HG03135 (cell line): ENCODE measurements around the gene IAH1.
"Not testable (repeated sequence)": the region's sequence is repeated elsewhere in the genome, so short reads cannot be mapped to it uniquely, and the experiment has no call there.

Experiments
- ATAC-seq: cut with Tn5 transposase; IDR thresholded peaks from one replicate; pipeline ENCODE4 v1.9.1; 2021; ENCODE audit warnings: mild to moderate bottlenecking, moderate library complexity; ENCODE audit not compliant: unreplicated experiment

IAH1 gene

DNA sequence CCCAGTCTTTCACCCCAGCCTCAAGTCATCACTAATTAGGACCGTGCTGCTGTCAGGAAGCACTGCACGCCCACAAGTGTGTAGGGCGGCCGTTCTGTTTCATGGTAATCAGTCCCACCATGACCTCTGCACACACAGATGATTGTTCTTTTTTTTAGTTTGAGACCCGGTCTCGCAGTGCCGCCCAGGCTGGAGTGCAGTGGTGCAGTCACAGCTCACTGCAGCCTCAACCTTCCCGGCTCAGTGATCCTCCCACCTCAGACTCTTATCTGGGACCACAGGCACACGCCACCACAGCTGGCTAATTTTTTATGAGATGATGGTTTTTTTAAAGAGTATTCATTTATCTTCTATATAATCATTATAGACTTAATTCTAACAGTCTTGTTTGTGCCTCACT, 1.8 kb upstream of the IAH1 start:
- ATAC-seq, result no peak

- no peak for ATAC-seq
Observed at GRCh38 chr2:9473308-9473984, 905 bp upstream of the IAH1 start.

- ATAC-seq, result peak; percentile 20
Observed at GRCh38 chr2:9473985-9474360, 378 bp upstream of the IAH1 start.

- ATAC-seq, result no peak
Observed at GRCh38 chr2:9477914-9478313, 3.6 kb downstream of the IAH1 start.

DNA sequence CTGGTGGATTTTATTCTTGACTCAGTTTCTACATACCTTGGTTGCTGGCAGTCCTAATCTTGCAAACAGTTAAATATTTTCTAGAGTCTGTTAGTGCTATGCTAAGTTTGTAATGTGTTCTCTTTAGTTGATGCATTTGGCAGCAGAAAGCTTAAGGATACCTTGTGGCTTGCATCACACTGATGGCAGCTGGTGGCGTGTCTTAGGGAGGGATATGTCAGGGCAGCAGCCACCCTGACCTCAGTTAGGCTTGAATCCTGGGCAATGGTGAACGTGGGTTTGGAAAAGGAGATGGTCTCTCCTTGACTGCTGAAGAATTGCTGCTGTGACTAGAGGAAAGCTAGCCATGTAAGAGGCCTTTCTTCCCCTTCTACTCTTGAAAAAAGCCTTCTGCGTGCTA, 4.2 kb downstream of the IAH1 start:
- ATAC-seq, result no peak

GRCh38 chr2:9480157-9480556, 5.8 kb downstream of the IAH1 start:
- no peak for ATAC-seq

DNA sequence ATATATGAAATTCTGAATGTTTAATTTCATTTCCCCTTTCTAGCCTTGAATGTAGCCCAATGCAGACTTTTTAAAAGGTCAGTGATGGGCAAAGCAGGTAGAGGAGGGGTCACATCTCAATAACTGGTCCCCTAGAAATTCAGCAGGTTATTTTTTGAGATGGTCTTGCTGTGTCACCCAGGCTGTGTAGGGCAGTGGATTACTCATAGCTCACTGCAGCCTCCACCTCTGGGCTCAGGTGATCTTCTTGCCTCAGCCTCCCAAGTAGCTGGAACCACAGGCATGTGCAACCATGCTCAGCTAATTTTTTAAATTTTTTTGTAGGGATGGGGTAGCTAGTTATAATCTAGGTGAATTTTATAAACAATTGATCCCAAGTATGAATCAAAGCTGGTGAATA, 8.8 kb downstream of the IAH1 start:
- ATAC-seq, result no peak

GRCh38 chr2:9484533-9484932, 10.2 kb downstream of the IAH1 start:
- ATAC-seq, result no peak

GRCh38 chr2:9488583-9489547, 14.5 kb downstream of the IAH1 start:
- ATAC-seq, result no peak

DNA sequence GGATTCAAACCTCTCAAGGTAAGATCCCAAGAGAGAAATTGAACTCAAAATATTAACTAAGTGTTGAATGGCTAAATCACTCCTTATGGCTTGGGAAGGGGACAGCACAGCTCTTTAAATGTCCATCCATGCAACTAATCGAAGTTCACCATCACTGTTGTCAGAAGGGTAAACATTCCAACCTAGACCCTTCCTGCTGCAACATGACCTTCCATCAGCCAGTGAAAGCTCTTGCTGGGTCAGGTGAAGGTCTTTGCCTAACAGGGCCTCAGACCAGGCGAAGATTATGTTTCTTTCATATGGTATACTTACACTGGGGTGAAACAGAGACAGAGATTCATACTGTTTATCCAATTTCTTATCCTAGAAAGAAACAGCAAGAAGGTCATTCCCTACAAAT, 16.4 kb downstream of the IAH1 start:
- ATAC-seq, result no peak

- ATAC-seq, result no peak
Observed at GRCh38 chr2:9492927-9493326, 18.6 kb downstream of the IAH1 start.

- no peak for ATAC-seq
Observed at GRCh38 chr2:9493478-9493877, 19.1 kb downstream of the IAH1 start.

GRCh38 chr2:9494081-9494480, 19.7 kb downstream of the IAH1 start:
- ATAC-seq, result no peak

- ATAC-seq, result no peak
Observed at GRCh38 chr2:9497017-9497416, 22.7 kb downstream of the IAH1 start.

GRCh38 chr2:9498210-9498609, 23.9 kb downstream of the IAH1 start:
- no peak for ATAC-seq

- no peak for ATAC-seq
Observed at GRCh38 chr2:9508931-9509330, 34.6 kb downstream of the IAH1 start.

DNA sequence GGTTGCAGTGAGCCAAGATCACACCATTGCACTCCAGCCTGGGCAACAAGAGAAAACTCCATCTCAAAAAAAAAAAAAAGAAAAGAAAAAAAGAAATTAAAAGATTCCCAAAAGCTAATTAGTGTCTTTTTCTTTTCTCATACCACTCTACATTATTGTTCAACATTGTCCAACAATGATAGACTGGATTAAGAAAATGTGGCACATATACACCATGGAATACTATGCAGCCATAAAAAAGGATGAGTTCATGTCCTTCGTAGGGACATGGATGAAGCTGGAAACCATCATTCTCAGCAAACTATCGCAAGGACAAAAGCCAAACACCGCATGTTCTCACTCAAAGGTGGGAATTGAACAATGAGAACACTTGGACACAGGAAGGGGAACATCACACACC, 39.6 kb downstream of the IAH1 start:
- ATAC-seq, result not testable (repeated sequence)

- ATAC-seq, result no peak
Observed at GRCh38 chr2:9517118-9517782, 42.9 kb downstream of the IAH1 start.

DNA sequence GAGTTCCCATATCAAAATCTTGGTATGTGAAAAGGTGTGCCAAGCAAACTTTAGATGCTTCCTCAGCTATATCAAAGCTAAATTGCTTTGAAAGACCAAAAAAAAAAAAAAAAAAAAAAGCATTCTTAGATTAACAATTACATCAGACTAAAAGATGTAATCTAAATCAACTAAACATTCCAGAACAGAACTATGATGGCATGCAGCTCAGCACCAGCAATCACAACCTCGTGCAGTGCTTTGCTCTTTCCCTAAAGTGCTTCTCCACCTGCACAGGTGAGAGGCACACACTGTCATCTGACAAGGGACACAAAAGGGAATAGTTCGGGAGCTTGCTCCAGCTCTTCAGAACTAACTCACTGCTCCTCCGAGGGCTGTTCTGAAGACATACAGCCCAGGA, 43.8 kb downstream of the IAH1 start:
- ATAC-seq, result no peak

GRCh38 chr2:9518780-9519179, 44.4 kb downstream of the IAH1 start:
- no peak for ATAC-seq

DNA sequence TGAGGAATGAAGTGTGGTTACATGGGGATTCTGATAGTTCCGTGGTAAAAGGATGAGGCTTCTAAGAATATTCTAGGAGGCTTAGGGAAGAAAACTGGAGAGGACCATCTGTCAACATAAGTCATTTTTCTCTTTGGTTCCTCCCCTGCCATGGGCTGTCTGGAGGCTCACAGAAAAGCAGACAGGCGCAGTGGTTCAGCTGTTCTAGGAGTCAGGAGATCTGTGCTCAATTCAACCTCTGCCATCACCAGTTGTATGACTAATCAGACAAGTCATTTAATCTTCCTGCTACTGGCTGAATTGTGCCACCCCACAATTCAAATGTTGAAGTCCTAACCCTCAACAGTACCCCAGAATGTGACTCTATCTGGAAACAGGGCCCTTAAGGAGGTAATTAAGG, 44.9 kb downstream of the IAH1 start:
- no peak for ATAC-seq

DNA sequence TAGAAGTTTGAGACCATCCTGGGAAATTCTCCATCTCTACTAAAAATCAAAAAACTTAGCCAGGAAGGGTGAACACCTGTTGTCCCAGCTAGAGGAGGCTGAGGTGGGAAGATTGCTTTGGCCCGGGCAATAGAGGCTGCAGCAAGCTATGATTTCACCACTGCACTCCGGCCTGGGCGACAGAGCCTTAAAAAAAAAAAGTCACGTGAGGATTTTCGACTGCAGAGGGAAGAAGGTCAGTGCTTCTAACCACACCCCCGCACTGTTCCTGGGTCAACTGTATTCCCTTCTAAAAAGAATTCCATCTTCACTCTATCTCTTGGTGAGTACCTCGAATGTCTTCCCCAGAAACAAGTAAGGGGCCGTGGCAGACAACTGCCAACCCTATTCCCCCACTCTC, 49.9 kb downstream of the IAH1 start:
- no peak for ATAC-seq
